ENCODE data around the gene CRYZ. TPM values are rescaled to one million over a fixed set of nuclear protein-coding genes. Genes with fewer than 3 reads are reported as not detected.
"Not testable (repeated sequence)": the region's sequence is repeated elsewhere in the genome, so short reads cannot be mapped to it uniquely, and the experiment has no call there.

Gene CRYZ
- total RNA-seq, 1 donor from 2014 or later: 34.8 TPM

DNA sequence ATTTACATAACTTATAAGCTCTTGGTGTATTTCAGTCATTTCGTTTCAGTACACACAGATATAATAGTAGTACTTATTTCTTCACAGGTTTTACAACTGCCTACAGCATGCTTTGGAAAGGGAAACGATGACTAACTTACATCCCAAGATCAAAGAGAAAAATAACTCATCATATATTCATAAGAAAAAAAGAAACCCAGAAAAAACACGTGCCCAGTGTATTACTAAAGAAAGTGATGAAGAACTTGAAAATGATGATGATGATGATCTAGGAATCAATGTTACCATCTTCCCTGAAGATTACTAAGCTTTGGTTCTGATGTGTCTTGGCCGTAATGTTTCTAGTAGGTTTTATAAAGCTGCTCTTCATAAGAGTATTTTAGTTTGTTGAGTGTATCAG, 31.0 kb upstream of the CRYZ start:
- H3K4me3 ChIP-seq: no peak overlapping the region
- no peak for ATAC-seq
- intact Hi-C loops (cut with DNase I): no loop called here
- no peaks in the 10 kb centered on the region for H3K9me3 ChIP-seq
- peaks cover 49% of the 10 kb centered on the region for H3K36me3 ChIP-seq
- no peaks in the 10 kb centered on the region for H3K4me1 ChIP-seq
- TF ChIP-seq, protein P1, sequence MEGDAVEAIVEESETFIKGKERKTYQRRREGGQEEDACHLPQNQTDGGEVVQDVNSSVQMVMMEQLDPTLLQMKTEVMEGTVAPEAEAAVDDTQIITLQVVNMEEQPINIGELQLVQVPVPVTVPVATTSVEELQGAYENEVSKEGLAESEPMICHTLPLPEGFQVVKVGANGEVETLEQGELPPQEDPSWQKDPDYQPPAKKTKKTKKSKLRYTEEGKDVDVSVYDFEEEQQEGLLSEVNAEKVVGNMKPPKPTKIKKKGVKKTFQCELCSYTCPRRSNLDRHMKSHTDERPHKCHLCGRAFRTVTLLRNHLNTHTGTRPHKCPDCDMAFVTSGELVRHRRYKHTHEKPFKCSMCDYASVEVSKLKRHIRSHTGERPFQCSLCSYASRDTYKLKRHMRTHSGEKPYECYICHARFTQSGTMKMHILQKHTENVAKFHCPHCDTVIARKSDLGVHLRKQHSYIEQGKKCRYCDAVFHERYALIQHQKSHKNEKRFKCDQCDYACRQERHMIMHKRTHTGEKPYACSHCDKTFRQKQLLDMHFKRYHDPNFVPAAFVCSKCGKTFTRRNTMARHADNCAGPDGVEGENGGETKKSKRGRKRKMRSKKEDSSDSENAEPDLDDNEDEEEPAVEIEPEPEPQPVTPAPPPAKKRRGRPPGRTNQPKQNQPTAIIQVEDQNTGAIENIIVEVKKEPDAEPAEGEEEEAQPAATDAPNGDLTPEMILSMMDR (IDR thresholded peaks at IDR 0.05): no peak
- no peaks in the 10 kb centered on the region for H3K27me3 ChIP-seq (ENCODE audit: low read depth)
- no peak for DNase-seq
- H3K27ac ChIP-seq: no peak overlapping the region

DNA sequence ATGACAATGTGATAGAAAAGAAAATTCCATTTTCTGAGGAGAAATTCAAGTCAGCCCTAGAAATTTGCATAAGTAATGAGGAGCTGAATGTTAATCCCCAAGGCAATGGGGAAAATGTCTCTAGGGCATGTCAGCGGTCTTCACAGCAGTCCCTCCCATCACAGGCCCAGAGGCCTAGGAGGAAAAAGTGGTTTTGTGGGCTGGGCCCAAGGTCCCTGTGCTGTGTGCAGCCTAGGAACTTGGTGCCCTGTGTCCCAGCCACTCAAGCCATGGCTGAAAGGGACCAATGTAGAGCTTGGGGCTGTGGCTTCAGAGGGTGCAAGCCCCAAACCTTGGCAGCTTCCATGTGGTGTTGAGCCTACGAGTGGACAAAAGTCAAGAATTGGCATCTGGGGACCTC, 23.8 kb upstream of the CRYZ start:
- peaks cover 74% of the 10 kb centered on the region for H3K36me3 ChIP-seq
- intact Hi-C loops (cut with DNase I); H3K27me3 ChIP-seq (ENCODE audit: low read depth); H3K27ac ChIP-seq; H3K4me1 ChIP-seq; DNase-seq; ATAC-seq; H3K9me3 ChIP-seq; H3K4me3 ChIP-seq: not testable (repeated sequence)

DNA sequence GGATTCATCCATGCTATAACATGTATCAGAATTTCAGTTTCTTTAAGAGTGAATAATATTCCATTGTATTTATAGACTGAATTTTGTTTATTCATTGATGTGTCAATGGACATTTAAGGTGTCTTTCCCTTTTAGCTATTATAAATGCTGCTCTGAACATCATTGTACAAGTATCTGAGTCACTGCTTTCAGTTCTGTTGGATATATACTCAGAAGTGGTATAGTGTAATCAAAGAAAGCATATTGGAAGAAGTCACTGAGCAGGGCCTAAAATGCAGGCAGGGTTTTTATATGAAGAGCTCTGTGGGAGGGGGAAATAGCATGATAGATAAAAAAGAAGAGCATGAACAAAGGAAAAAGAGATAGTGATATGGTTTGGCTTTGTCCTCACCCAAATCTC, 22.6 kb upstream of the CRYZ start:
- Histone ChIP-seq H3K27me3 (ENCODE audit: low read depth) (no peaks in the 10 kb centered on the region), H3K9me3 (no peaks in the 10 kb centered on the region), H3K27ac (no peak overlapping the region), H3K4me3 (no peak overlapping the region), H3K4me1 (no peaks in the 10 kb centered on the region), H3K36me3 (peaks cover 75% of the 10 kb centered on the region)
- ATAC-seq (no peak), DNase-seq (no peak)
- intact Hi-C loops (cut with DNase I): no loop called here
- TF ChIP-seq, protein P1 (IDR thresholded peaks at IDR 0.05): no peak

DNA sequence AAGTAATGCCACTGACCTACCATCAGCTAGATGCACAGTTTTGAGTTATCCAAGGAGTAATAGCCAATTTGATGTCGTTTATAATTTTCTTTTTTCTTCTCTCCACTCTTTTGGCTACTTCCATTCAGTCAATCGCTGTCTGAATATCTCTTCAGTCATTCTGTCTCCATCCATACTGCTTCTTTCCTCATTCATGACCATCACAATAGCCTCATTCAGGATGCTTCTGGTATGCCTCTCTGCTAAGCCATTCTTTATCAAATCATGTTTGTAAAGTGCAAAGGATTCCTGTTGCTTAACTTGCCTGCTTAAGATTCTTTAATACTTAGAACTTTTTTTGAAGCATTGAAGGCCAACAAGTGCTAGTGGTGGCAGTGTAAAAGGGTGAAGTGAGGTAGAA, 20.3 kb upstream of the CRYZ start:
- TF ChIP-seq, protein P1 (IDR thresholded peaks at IDR 0.05): no peak
- Histone ChIP-seq H3K36me3 (peaks cover 94% of the 10 kb centered on the region), H3K4me3 (no peak overlapping the region), H3K27me3 (ENCODE audit: low read depth) (no peaks in the 10 kb centered on the region), H3K4me1 (no peaks in the 10 kb centered on the region), H3K27ac (no peak overlapping the region), H3K9me3 (no peaks in the 10 kb centered on the region)
- no peak for DNase-seq
- intact Hi-C loops (cut with DNase I): no loop called here
- no peak for ATAC-seq

DNA sequence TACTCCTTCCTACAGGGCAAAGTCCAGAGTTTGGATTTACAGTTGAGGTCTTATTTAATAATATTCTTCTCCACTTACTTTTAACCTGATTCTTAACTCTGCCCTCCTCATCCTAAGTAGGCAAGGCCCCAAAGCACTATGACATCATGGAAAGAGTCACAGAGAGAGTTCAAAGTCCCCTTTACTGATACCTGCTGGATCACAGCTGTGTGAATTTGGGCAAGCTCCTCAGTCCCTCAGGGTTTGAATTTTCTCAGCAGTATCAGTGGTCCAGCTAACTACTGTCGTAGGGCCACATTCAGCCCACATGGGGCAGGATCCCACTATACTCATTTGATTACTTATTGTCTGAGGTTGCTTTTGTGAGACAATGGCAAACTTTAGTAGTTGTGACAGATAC, 16.1 kb upstream of the CRYZ start:
- TF ChIP-seq, protein P1 (IDR thresholded peaks at IDR 0.05): no peak
- Histone ChIP-seq H3K27ac (no peak overlapping the region), H3K27me3 (ENCODE audit: low read depth) (no peaks in the 10 kb centered on the region), H3K36me3 (peaks cover 85% of the 10 kb centered on the region), H3K9me3 (no peaks in the 10 kb centered on the region), H3K4me3 (no peak overlapping the region), H3K4me1 (no peaks in the 10 kb centered on the region)
- DNase-seq: no peak
- ATAC-seq: no peak
- intact Hi-C loops (cut with DNase I): no loop called here

DNA sequence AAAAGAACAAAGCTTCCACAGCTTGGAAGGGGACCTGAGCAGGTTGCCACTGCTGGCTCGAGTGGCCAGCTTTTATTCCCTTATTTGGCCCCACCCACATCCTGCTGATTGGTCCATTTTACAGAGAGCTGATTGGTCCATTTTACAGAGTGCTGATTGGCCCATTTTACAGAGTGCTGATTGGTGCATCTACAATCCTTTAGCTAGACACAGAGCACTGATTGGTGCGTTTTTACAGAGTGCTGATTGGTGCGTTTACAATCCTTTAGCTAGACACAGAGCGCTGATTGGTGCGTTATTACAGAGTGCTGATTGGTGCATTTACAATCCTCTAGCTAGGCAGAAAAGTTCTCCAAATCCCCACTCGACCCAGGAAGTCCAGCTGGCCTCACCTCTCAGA, 12.4 kb upstream of the CRYZ start:
- H3K9me3 ChIP-seq; H3K4me3 ChIP-seq; DNase-seq; H3K27ac ChIP-seq; H3K27me3 ChIP-seq (ENCODE audit: low read depth); ATAC-seq; H3K4me1 ChIP-seq; intact Hi-C loops (cut with DNase I): not testable (repeated sequence)
- H3K36me3 ChIP-seq: peaks cover 77% of the 10 kb centered on the region

DNA sequence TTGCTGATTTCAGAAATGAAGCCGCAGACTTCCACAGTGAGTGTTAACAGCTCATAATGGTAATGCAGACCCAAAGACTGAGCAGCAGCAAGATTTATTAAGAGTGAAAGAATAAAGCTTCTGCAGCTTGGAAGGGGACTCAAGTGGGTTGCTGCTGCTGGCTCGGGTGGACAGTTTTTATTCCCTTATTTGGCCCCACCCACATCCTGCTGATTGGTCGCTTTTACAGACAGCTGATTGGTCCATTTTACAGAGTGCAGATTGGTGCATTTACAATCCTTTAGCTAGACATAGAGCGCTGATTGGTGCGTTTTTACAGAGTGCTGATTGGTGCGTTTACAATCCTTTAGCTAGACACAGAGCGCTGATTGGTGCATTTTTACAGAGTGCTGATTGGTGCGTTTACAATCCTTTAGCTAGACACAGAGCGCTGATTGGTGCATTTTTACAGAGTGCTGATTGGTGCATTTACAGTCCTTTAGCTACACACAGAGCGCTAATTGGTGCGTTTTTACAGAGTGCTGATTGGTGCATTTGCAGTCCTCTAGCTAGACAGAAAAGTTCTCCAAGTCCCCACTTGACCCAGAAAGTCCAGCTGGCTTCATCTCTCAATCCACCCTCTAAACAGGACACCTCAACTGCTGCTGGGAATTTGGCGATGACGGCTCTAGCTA, 7.6 kb upstream of the CRYZ start:
- H3K4me3 ChIP-seq; DNase-seq; H3K27ac ChIP-seq; H3K27me3 ChIP-seq (ENCODE audit: low read depth); H3K9me3 ChIP-seq; intact Hi-C loops (cut with DNase I); H3K4me1 ChIP-seq; ATAC-seq: not testable (repeated sequence)
- peaks cover 75% of the 10 kb centered on the region for H3K36me3 ChIP-seq
